ENCODE measurements around the gene USP3.

DNA sequence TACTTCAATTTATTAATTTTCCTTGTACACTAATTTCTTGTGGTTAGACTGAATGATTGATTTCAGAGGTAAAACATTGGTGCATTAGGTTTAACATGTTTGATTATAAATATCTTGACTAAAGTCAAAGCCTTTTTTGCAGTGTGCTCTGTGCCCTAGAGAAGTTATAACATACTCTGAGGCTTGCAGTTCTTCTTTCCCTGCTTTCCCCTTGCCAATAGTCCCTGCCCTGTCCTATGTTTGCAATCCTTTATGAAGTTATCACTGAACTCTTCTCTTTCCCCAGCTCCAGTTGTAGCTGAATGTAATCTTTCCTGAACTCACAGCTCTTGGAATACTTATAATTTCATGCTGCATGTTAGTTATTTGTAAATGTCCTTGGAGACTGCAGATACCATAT, 35.6 kb downstream of the USP3 start:
- TF ChIP-seq POLR2AphosphoS5 (IDR thresholded peaks at IDR 0.05; ENCODE audit: low read depth, low read length) = no peak
- TF ChIP-seq TAF1 (IDR thresholded peaks at IDR 0.05; ENCODE audit: borderline replicate concordance, insufficient read depth, low read length) = no peak
- TF ChIP-seq, protein P1, sequence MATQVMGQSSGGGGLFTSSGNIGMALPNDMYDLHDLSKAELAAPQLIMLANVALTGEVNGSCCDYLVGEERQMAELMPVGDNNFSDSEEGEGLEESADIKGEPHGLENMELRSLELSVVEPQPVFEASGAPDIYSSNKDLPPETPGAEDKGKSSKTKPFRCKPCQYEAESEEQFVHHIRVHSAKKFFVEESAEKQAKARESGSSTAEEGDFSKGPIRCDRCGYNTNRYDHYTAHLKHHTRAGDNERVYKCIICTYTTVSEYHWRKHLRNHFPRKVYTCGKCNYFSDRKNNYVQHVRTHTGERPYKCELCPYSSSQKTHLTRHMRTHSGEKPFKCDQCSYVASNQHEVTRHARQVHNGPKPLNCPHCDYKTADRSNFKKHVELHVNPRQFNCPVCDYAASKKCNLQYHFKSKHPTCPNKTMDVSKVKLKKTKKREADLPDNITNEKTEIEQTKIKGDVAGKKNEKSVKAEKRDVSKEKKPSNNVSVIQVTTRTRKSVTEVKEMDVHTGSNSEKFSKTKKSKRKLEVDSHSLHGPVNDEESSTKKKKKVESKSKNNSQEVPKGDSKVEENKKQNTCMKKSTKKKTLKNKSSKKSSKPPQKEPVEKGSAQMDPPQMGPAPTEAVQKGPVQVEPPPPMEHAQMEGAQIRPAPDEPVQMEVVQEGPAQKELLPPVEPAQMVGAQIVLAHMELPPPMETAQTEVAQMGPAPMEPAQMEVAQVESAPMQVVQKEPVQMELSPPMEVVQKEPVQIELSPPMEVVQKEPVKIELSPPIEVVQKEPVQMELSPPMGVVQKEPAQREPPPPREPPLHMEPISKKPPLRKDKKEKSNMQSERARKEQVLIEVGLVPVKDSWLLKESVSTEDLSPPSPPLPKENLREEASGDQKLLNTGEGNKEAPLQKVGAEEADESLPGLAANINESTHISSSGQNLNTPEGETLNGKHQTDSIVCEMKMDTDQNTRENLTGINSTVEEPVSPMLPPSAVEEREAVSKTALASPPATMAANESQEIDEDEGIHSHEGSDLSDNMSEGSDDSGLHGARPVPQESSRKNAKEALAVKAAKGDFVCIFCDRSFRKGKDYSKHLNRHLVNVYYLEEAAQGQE (IDR thresholded peaks at IDR 0.05; ENCODE audit: insufficient read depth in 1 of 2, low read depth in 2 of 2, low read length in 2 of 2) = no peak
- TF ChIP-seq FOXP2 (optimal IDR thresholded peaks at IDR 0.05; ENCODE audit: borderline replicate concordance, extremely low read depth, extremely low read length, insufficient read depth) = no peak

All from PFSK-1 (cell line).